ENCODE results near the gene GSTT2. TPM values are rescaled to one million over a fixed set of nuclear protein-coding genes. Genes with fewer than 3 reads are reported as not detected.

The GSTT2 gene
- total and polyA plus RNA-seq, 2 experiments from 2014 or later: 0.44 TPM; not detected in 1

DNA sequence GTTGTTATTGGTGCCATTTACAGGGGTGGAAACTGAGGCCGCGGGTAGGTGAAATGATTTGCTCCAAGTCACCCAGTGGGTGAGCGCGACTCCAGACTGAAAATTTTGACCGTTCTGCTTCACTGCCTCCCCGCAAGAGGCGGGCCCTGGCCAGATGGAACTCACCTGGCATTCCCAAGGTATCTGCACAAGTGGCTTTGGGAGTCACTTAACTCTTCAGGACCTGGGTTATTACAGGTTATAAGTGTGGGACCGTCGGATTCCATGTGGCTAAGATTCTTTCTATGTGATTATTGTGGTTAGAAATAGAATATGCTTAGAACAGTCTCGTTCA is 31.8 kb downstream of the GSTT2 start:
- Mint-ChIP-seq H3K9me3 (peaks cover 11% of the 10 kb centered on the region), H3K27ac (no peak overlapping the region), H3K36me3 (ENCODE audit: low read depth) (peaks cover 10% of the 10 kb centered on the region), H3K27me3 (ENCODE audit: insufficient read depth, low read depth, poor library complexity) (peaks cover 13% of the 10 kb centered on the region), H3K4me3 (peak overlapping the region; percentile 91), H3K4me1 (peaks cover 4% of the 10 kb centered on the region)
- H3K79me2 ChIP-seq (replicated peaks; ENCODE audit: insufficient read depth): peaks cover 52% of the 10 kb centered on the region
- H2AFZ ChIP-seq: peak overlapping the region; percentile 95
- no peaks in the 10 kb centered on the region for H3K9me2 ChIP-seq (ENCODE audit: insufficient read depth)
- 0 out of 2 replicates have a peak, but pooled peaks cover 3% of the 10 kb centered on the region for H3F3A ChIP-seq (replicated peaks; ENCODE audit: low read depth)
- H3K27me3 ChIP-seq (ENCODE audit: insufficient read depth): no peaks in the 10 kb centered on the region
- 0 out of 2 replicates have a peak overlapping the region, but pooled peaks have one; percentile 74 for H3K27ac ChIP-seq (ENCODE audit: low read depth)
- H4K20me1 ChIP-seq (replicated peaks; ENCODE audit: insufficient read depth): no peaks in the 10 kb centered on the region
- no peak for TF ChIP-seq POLR2AphosphoS5 (IDR thresholded peaks at IDR 0.05; ENCODE audit: low read depth)
- TF ChIP-seq, protein P1, sequence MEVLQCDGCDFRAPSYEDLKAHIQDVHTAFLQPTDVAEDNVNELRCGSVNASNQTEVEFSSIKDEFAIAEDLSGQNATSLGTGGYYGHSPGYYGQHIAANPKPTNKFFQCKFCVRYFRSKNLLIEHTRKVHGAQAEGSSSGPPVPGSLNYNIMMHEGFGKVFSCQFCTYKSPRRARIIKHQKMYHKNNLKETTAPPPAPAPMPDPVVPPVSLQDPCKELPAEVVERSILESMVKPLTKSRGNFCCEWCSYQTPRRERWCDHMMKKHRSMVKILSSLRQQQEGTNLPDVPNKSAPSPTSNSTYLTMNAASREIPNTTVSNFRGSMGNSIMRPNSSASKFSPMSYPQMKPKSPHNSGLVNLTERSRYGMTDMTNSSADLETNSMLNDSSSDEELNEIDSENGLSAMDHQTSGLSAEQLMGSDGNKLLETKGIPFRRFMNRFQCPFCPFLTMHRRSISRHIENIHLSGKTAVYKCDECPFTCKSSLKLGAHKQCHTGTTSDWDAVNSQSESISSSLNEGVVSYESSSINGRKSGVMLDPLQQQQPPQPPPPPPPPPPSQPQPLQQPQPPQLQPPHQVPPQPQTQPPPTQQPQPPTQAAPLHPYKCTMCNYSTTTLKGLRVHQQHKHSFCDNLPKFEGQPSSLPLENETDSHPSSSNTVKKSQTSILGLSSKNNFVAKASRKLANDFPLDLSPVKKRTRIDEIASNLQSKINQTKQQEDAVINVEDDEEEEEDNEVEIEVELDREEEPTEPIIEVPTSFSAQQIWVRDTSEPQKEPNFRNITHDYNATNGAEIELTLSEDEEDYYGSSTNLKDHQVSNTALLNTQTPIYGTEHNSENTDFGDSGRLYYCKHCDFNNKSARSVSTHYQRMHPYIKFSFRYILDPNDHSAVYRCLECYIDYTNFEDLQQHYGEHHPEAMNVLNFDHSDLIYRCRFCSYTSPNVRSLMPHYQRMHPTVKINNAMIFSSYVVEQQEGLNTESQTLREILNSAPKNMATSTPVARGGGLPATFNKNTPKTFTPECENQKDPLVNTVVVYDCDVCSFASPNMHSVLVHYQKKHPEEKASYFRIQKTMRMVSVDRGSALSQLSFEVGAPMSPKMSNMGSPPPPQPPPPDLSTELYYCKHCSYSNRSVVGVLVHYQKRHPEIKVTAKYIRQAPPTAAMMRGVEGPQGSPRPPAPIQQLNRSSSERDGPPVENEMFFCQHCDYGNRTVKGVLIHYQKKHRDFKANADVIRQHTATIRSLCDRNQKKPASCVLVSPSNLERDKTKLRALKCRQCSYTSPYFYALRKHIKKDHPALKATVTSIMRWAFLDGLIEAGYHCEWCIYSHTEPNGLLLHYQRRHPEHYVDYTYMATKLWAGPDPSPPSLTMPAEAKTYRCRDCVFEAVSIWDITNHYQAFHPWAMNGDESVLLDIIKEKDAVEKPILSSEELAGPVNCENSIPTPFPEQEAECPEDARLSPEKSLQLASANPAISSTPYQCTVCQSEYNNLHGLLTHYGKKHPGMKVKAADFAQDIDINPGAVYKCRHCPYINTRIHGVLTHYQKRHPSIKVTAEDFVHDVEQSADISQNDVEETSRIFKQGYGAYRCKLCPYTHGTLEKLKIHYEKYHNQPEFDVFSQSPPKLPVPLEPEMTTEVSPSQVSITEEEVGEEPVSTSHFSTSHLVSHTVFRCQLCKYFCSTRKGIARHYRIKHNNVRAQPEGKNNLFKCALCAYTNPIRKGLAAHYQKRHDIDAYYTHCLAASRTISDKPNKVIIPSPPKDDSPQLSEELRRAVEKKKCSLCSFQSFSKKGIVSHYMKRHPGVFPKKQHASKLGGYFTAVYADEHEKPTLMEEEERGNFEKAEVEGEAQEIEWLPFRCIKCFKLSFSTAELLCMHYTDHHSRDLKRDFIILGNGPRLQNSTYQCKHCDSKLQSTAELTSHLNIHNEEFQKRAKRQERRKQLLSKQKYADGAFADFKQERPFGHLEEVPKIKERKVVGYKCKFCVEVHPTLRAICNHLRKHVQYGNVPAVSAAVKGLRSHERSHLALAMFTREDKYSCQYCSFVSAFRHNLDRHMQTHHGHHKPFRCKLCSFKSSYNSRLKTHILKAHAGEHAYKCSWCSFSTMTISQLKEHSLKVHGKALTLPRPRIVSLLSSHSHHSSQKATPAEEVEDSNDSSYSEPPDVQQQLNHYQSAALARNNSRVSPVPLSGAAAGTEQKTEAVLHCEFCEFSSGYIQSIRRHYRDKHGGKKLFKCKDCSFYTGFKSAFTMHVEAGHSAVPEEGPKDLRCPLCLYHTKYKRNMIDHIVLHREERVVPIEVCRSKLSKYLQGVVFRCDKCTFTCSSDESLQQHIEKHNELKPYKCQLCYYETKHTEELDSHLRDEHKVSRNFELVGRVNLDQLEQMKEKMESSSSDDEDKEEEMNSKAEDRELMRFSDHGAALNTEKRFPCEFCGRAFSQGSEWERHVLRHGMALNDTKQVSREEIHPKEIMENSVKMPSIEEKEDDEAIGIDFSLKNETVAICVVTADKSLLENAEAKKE (CRISPR knock-in tag; IDR thresholded peaks at IDR 0.05): no peak
- TF ChIP-seq ZNF331 (CRISPR knock-in tag; IDR thresholded peaks at IDR 0.05; ENCODE audit: low read depth): no peak
- TF ChIP-seq EZH2 (IDR thresholded peaks at IDR 0.05; ENCODE audit: low read depth, unreplicated experiment): no peak
- no peak for TF ChIP-seq REST (IDR thresholded peaks at IDR 0.05; ENCODE audit: unreplicated experiment)
- TF ChIP-seq, protein P2, sequence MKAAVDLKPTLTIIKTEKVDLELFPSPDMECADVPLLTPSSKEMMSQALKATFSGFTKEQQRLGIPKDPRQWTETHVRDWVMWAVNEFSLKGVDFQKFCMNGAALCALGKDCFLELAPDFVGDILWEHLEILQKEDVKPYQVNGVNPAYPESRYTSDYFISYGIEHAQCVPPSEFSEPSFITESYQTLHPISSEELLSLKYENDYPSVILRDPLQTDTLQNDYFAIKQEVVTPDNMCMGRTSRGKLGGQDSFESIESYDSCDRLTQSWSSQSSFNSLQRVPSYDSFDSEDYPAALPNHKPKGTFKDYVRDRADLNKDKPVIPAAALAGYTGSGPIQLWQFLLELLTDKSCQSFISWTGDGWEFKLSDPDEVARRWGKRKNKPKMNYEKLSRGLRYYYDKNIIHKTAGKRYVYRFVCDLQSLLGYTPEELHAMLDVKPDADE (IDR thresholded peaks at IDR 0.05): no peak
- no peak for TF ChIP-seq EZH2phosphoT487 (IDR thresholded peaks at IDR 0.05; ENCODE audit: unreplicated experiment)
- TF ChIP-seq ZNF114 (CRISPR knock-in tag; IDR thresholded peaks at IDR 0.05): no peak
- TF ChIP-seq CREB1 (CRISPR knock-in tag; IDR thresholded peaks at IDR 0.05; ENCODE audit: low read depth): no peak
- no peak for TF ChIP-seq JUNB (IDR thresholded peaks at IDR 0.05; ENCODE audit: unreplicated experiment)
- no peak for TF ChIP-seq NANOG (IDR thresholded peaks at IDR 0.05; ENCODE audit: borderline replicate concordance)
- no peak for TF ChIP-seq STAT1 (IDR thresholded peaks at IDR 0.05; ENCODE audit: unreplicated experiment)
- TF ChIP-seq, protein P3, sequence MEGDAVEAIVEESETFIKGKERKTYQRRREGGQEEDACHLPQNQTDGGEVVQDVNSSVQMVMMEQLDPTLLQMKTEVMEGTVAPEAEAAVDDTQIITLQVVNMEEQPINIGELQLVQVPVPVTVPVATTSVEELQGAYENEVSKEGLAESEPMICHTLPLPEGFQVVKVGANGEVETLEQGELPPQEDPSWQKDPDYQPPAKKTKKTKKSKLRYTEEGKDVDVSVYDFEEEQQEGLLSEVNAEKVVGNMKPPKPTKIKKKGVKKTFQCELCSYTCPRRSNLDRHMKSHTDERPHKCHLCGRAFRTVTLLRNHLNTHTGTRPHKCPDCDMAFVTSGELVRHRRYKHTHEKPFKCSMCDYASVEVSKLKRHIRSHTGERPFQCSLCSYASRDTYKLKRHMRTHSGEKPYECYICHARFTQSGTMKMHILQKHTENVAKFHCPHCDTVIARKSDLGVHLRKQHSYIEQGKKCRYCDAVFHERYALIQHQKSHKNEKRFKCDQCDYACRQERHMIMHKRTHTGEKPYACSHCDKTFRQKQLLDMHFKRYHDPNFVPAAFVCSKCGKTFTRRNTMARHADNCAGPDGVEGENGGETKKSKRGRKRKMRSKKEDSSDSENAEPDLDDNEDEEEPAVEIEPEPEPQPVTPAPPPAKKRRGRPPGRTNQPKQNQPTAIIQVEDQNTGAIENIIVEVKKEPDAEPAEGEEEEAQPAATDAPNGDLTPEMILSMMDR (conservative IDR thresholded peaks at IDR 0.05; ENCODE audit: low read depth in 2 of 2): no peak
- DNase-seq (ENCODE audit: low spot score) (peak; percentile 56), ATAC-seq (peak; percentile 22)
- peak overlapping the region; percentile 94 for H3K4me3 ChIP-seq
- peaks cover 5% of the 10 kb centered on the region; the same call in 1 of the 2 replicates for H3K4me1 ChIP-seq (ENCODE audit: insufficient read depth)
- H3K36me3 ChIP-seq (ENCODE audit: insufficient read depth): no peaks in the 10 kb centered on the region
- peak overlapping the region; percentile 85 for H3K4me2 ChIP-seq

Data from GM23338 (cell line).